CD4-positive, alpha-beta T cell treated with Interleukin-12 subunit alpha and Interleukin-12 subunit beta, for 1 hour (primary cell): Measurements from ENCODE around the gene GALK2.
"Not testable (repeated sequence)": the region's sequence is repeated elsewhere in the genome, so short reads cannot be mapped to it uniquely, and the experiment has no call there.

Experiments used
- DNase-seq: peaks from one replicate; pipeline ENCODE4 v3.0.0-alpha.2; 2020

GALK2 gene

DNA sequence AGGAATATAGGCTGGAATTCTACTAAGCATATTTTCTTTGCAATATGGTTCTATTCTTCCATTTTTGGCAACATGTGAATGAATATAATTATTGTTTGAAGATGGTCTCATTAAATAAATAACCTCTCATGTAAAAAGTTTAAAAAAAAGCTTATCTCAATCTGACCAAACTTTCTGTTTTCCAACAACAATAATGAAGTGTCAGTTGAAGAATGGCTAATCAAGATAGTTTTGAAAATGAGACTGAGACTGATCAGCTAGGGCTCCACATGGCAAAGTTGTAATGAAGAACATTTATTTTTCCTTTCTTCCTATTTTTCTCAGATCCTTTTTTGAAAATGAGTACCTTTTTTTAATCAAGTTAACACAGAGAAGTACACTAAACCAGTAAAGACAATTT, 117.4 kb downstream of the GALK2 start:
- no peak for DNase-seq

DNA sequence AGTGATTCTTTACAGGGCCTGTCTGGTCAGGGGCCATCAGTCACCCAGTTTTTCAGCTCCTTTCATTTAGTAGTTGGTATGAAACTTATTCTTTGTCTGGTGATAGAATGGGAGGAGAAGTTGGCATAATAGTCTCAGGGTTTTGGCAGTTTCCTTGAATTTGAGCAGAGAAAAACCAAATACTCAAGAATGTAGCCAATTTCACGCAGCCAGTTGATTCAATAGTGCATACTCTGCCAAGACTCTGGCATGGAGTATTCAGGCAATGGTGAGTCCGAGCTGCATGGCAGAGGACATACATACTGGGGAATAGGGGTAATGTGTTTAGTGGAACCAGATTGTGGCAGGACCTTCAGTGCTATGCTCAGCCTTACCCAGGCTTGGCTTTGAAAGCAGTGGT, 118.3 kb downstream of the GALK2 start:
- DNase-seq, result no peak

DNA sequence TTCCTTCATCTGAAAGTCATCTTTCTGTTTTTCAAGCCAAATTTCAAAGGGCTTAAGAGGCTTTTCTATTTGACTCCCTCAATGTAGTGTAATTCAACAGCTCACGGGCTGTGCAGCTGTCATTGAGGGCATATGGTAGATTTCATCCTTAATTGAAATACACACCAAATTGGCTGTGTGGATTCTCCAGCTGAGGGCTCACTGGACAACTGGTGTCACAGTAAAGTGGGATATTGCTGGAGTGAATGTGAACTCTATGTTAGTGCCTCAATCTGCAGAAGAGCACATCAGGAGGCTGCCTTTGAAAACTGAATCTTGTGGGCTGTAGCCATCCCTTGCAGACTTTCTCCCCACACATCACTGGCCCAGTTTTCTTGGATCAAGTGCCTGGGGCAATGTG, 120.1 kb downstream of the GALK2 start:
- no peak for DNase-seq

DNA sequence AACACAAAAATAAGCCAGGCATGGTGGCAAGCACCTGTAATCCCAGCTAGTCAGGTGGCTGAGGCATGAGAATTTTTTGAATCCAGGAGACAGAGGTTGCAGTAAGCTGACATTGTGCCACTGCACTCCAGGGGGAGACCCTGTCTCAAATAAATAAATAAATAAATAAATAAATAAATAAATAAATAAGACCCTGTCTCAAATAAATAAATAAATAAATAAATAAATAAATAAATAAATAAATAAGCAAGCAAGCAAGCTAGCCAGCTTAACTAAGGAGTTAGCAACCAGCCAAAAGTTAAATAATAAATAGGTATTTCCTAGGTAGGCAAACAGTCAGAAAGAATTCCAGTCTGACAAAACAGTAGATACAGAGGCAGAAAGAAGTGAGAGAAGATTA, 123.9 kb downstream of the GALK2 start:
- no peak for DNase-seq

DNA sequence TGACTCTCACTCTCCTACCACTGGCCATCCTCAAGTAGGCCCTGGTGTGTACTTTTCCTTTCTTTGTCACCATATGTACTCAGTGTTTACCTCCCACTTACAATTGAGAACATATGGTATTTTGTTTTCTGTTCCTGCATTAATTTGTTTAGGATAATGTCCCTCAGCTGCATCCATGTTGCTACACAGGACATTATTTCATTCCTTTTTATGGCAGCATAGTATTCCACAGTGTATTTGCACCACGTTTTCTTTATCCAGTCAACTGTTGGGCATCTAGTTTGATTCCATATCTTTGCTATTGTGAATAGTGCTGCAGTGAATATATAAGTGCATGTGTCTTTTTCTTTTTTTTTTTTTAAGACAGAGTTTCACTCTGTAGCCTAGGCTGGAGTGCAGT, 126.2 kb downstream of the GALK2 start:
- no peak for DNase-seq

DNA sequence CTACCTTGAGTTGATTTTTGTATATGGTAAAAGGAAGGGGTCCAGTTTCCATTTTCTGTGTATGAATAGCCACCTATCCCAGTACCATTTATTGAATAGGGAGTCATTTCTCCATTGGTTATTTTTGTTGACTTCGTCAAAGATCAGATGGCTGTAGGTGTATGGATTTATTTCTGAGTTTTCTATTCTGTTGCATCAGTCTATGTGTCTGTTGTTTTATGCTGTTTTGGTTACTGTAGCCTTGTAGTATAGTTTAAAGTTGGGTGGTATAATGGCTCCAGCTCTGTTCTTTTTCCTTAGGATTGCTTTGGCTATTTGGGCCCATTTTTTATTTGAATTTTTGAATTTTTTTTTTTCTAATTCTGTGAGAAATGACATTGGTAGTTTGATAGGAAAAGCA, 127.5 kb downstream of the GALK2 start:
- no peak for DNase-seq

DNA sequence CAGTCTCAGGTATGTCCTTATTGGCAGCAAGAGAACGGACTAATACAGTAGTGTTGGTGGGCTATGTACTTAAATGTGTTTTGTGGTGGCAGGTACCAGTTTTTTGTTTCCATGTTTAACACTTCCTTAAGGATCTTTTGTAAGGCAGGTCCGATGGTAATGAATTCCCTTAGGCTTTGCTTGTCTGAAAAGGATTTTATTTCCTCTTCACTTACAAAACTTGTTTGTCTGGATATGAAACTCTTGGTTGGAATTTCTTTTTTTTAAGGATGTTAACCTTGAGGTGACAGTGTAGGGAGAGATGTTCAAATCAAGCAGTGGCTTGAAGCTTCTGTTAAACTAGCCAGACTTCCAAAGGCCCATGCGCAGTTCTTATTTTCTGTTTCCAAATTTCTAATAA, 130.8 kb downstream of the GALK2 start:
- no peak for DNase-seq

GRCh38 chr15:49301562-49301961, 131.5 kb downstream of the GALK2 start:
- no peak for DNase-seq

DNA sequence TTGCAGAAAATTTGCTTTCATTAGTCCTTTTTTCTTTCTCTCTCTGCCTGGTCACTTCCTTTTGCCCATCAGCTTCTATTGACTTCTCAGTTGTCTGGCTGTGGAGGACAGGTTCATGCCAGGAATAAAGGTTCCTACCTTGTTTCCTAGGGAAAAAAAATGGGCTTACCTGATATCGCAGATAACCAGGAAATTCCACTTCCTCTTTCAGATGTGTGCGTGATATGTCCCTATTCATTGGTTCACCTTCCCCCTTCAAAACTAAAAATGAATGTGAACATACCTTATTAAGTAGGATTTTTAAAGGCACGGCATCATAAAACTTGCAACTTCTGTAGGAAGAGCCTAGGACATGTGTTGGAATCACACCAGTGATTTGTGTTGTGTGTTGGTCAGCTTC, 133.0 kb downstream of the GALK2 start:
- no peak for DNase-seq

DNA sequence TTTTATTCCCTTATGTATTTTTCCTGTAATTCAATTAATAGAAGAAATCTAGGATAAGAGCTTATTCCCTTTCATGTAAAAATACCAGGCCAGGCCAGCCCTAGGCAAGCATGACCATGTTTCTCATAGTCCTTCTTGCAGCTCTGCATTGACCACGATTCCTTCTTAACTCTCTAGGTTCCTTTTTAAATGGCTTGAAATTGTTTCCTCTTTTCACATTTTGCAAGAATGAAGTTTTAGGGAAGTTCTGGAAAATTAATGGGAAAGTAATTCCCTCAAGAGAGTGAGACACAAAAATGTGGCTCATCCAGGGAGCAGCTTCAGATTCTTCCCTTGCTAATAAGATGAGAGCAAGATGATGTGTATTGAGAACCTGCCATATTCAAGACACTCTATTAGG, 136.5 kb downstream of the GALK2 start:
- no peak for DNase-seq

DNA sequence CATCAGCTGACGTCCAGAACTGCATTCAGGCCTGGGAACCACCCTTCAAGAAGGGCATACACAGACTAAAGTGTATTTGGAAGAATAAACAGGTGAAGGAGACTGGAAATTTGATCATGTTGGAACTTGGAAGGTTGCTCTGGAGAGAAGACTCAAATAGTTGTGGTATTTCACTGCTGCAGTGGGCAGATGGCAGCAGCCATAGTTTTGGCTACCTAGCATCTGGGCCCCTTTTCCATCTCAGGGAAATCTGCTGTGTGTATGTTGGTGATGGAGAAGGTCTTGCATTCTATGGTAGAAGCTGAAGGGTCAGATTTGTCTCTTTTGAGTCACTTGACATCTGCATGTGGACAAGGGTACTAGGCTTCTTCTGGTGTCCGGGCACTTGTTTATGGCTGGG, 138.6 kb downstream of the GALK2 start:
- no peak for DNase-seq

- no peak for DNase-seq
These were observed 139.8 kb downstream of the GALK2 start for GRCh38 chr15:49309889-49310288.

DNA sequence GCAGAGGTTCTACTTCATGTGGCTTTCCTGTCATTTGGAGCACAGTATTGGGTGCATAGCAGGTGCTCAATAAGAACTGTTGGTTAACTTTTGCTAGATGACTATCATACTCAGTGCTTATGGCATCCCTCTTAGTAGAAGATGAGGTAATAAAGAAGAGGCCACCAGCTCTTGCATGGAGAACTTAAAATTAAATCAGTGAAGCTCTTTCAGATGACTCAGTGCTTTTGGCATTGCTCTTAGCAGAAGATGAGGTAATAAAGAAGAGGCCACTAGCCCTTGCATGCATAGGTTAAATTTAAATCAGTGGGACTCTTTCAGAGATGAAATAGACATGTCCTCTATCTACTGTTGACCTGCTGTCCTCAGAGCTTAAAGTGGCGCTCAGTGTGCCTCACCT, 143.6 kb downstream of the GALK2 start:
- DNase-seq, result no peak

DNA sequence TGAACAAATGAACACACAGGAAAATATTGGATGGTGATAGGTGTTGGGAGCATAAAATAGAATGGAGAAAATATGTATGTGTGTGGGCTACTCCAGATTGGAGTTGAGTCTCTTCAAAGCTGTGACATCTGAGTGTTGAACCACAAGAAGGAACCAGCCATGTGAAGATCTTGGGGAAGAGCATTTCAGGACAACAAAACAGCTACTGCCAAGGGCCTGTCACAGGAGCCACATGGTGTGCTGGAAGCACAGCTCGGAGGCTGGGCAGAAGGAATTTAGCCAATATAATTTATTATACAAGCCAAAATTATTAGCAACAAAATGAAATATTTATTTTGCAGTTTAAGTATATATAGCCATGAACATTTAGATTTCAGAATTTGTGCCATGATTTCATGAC, 144.7 kb downstream of the GALK2 start:
- DNase-seq, result no peak

GRCh38 chr15:49315391-49315823, 145.4 kb downstream of the GALK2 start:
- DNase-seq, result no peak

- no peak for DNase-seq
These were observed 150.3 kb downstream of the GALK2 start for GRCh38 chr15:49320351-49320750.

- DNase-seq, result no peak
These were observed 153.2 kb downstream of the GALK2 start for GRCh38 chr15:49323207-49323606.

DNA sequence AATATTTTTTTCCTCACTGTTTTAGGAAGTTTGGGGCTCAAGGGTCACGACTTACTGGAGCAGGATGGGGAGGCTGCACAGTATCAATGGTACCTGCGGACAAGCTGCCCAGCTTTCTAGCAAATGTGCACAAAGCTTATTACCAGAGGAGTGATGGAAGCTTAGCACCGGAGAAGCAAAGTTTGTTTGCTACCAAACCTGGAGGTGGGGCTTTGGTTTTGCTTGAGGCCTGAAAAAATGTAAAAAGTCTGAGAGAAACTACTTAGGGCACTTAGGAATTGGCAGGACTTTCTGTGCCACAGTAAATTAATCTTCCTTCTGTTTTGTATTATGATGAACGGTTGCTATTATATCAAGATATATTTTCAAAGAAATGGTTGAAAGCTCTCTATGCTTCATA, 157.9 kb downstream of the GALK2 start:
- DNase-seq, result no peak

- DNase-seq, result no peak
These were observed 158.9 kb downstream of the GALK2 start for GRCh38 chr15:49328941-49329340.

DNA sequence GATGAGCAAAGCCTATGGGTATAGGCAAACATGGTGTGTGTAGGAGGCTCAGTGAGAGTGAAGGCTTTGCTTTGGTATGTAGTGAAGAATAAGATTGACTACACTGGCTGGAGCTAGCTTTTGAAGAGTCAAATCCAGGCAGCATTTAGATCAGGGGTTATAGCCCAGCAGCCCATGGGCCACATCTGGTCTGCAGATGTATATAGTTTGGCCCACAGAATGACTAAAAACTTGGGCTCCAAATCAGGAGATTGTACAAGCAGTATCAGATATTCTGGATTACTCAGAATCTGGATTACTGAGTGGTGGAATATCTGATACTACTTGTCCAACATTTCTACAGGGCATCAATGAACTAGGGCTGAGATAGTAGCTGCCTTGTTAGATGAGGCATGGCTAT, 160.1 kb downstream of the GALK2 start:
- DNase-seq, result no peak

- DNase-seq, result no peak
These were observed 161.4 kb downstream of the GALK2 start for GRCh38 chr15:49331442-49331841.

- DNase-seq, result no peak
These were observed 161.9 kb downstream of the GALK2 start for GRCh38 chr15:49331951-49332350.

- no peak for DNase-seq
These were observed 169.6 kb downstream of the GALK2 start for GRCh38 chr15:49339656-49340055.

GRCh38 chr15:49343546-49343945, 173.5 kb downstream of the GALK2 start:
- no peak for DNase-seq

- DNase-seq, result not testable (repeated sequence)
These were observed 184.4 kb downstream of the GALK2 start for GRCh38 chr15:49354439-49354838.

GRCh38 chr15:49361370-49361769, 191.3 kb downstream of the GALK2 start:
- no peak for DNase-seq
